GM08714 (cell line): ENCODE results near the gene CDHR3.
"Not testable (repeated sequence)": the region's sequence is repeated elsewhere in the genome, so short reads cannot be mapped to it uniquely, and the experiment has no call there.

Source experiments
- H3K4me3 ChIP-seq: fragments of 200-500 bp; sonication (Bioruptor generic); 2 replicates; pipeline ENCODE4 v1.5.1; 2014; ENCODE audit warnings: mild to moderate bottlenecking, low read length, inconsistent platforms
- ZNF274 ChIP-seq: IDR thresholded peaks from 2 replicates; pipeline ENCODE4 v1.6.1; 2012; ENCODE audit warnings: mild to moderate bottlenecking, low read depth, low read length

Gene CDHR3

GRCh38 chr7:105980645-105981396 lies 17.8 kb downstream of the CDHR3 start:
- H3K4me3 ChIP-seq: no peak overlapping the region

GRCh38 chr7:105982388-105982787 lies 19.3 kb downstream of the CDHR3 start:
- H3K4me3 ChIP-seq: no peak overlapping the region
- no peak for TF ChIP-seq ZNF274

More at GRCh38 chr7:105980645-105981396, 17.8 kb downstream of the CDHR3 start:
- TF ChIP-seq ZNF274: no peak

GRCh38 chr7:105984808-105985207 lies 21.7 kb downstream of the CDHR3 start:
- not testable (repeated sequence) for H3K4me3 ChIP-seq

GRCh38 chr7:105985229-105985628 lies 22.2 kb downstream of the CDHR3 start:
- no peak for TF ChIP-seq ZNF274
- no peak overlapping the region for H3K4me3 ChIP-seq

GRCh38 chr7:105985672-105986215 lies 22.7 kb downstream of the CDHR3 start:
- no peak overlapping the region for H3K4me3 ChIP-seq
- no peak for TF ChIP-seq ZNF274

- H3K4me3 ChIP-seq: no peak overlapping the region
- no peak for TF ChIP-seq ZNF274
These were observed 24.0 kb downstream of the CDHR3 start for GRCh38 chr7:105987046-105987445.

- TF ChIP-seq ZNF274: no peak
- no peak overlapping the region for H3K4me3 ChIP-seq
These were observed 25.2 kb downstream of the CDHR3 start for GRCh38 chr7:105988276-105988675.

- TF ChIP-seq ZNF274: no peak
- H3K4me3 ChIP-seq: no peak overlapping the region
These were observed 26.1 kb downstream of the CDHR3 start for GRCh38 chr7:105989191-105989590.

GRCh38 chr7:105989686-105990085 lies 26.6 kb downstream of the CDHR3 start:
- H3K4me3 ChIP-seq: no peak overlapping the region
- TF ChIP-seq ZNF274: no peak

GRCh38 chr7:105990141-105990540 lies 27.1 kb downstream of the CDHR3 start:
- TF ChIP-seq ZNF274: no peak
- no peak overlapping the region for H3K4me3 ChIP-seq

GRCh38 chr7:105990727-105991453 lies 27.8 kb downstream of the CDHR3 start:
- H3K4me3 ChIP-seq: no peak overlapping the region
- no peak for TF ChIP-seq ZNF274

GRCh38 chr7:105992905-105993304 lies 29.8 kb downstream of the CDHR3 start:
- TF ChIP-seq ZNF274: no peak
- H3K4me3 ChIP-seq: no peak overlapping the region

GRCh38 chr7:105996860-105997737 lies 34.0 kb downstream of the CDHR3 start:
- no peak overlapping the region for H3K4me3 ChIP-seq
- TF ChIP-seq ZNF274: no peak

GRCh38 chr7:105999256-105999655 lies 36.2 kb downstream of the CDHR3 start:
- no peak for TF ChIP-seq ZNF274

More at GRCh38 chr7:105999256-105999655, 36.2 kb downstream of the CDHR3 start:
- H3K4me3 ChIP-seq: no peak overlapping the region
